Left ventricle myocardium superior (tissue), 1 donor: ENCODE results near the gene RSPH1. TPM values are rescaled to one million over a fixed set of nuclear protein-coding genes. Genes with fewer than 3 reads are reported as not detected.

Experiments
- ATAC-seq: fragments of 200-7000 bp; cut with Tn5 transposase; one replicate; pipeline ENCODE4 v1.9.1; 2020; ENCODE audit warnings: mild to moderate bottlenecking, moderate library complexity
- DNase-seq: peaks from one replicate; pipeline ENCODE4 v3.0.0-alpha.2; 2020
- intact Hi-C: fragments of 100-400 bp; cut with micrococcal nuclease; formaldehyde crosslinking; loops from one replicate; pipeline ENCODE4 v1.11.0; 2022
- total RNA-seq: library from RNA; stranded (reverse); fragmentation: NEBNext Ultra II Directional; extraction: Animal tissue kit (Norgen Biotek cat#: 25700); gene quantifications from one replicate; pipeline ENCODE4 v1.2.1, GENCODE V29; 2021
- donor health status: DM: no; HTN: yes; CAD: no; lungs with severe emphysema.

The RSPH1 gene
- total RNA-seq, 1 donor from 2014 or later = not detected

GRCh38 chr21:42439284-42440186, 56.5 kb downstream of the RSPH1 start:
- no peak for DNase-seq
- intact Hi-C loops = no loop called here
- ATAC-seq = no peak

- DNase-seq (no peak), ATAC-seq (no peak)
- intact Hi-C loops = no loop called here
Measured at GRCh38 chr21:42438316-42439205, 57.5 kb downstream of the RSPH1 start.

GRCh38 chr21:42437786-42438185, 58.2 kb downstream of the RSPH1 start:
- intact Hi-C loops = no loop called here
- ATAC-seq (no peak), DNase-seq (no peak)

- ATAC-seq (no peak), DNase-seq (no peak)
- intact Hi-C loops = no loop called here
Measured at GRCh38 chr21:42436914-42437313, 59.1 kb downstream of the RSPH1 start.

- DNase-seq = no peak
- intact Hi-C loops = no loop called here
- no peak for ATAC-seq
Measured at GRCh38 chr21:42435833-42436232, 60.2 kb downstream of the RSPH1 start.

- no peak for ATAC-seq
- intact Hi-C loops = no loop called here
- DNase-seq = no peak
Measured at GRCh38 chr21:42435401-42435800, 60.6 kb downstream of the RSPH1 start.

GRCh38 chr21:42434884-42435283, 61.1 kb downstream of the RSPH1 start:
- ATAC-seq = no peak
- no peak for DNase-seq
- intact Hi-C loops = no loop called here

- intact Hi-C loops = no loop called here
- DNase-seq = no peak
- no peak for ATAC-seq
Measured at GRCh38 chr21:42433946-42434551, 62.0 kb downstream of the RSPH1 start.

- no peak for DNase-seq
- intact Hi-C loops = no loop called here
- ATAC-seq = no peak
Measured at GRCh38 chr21:42432695-42433094, 63.3 kb downstream of the RSPH1 start.

- no peak for ATAC-seq
- intact Hi-C loops = no loop called here
Measured at GRCh38 chr21:42431196-42431595, 64.8 kb downstream of the RSPH1 start.

GRCh38 chr21:42430521-42430920, 65.5 kb downstream of the RSPH1 start:
- no peak for DNase-seq
- no peak for ATAC-seq
- intact Hi-C loops = no loop called here

More at GRCh38 chr21:42431196-42431595, 64.8 kb downstream of the RSPH1 start:
- DNase-seq = no peak

- DNase-seq (no peak), ATAC-seq (no peak)
- intact Hi-C loops = no loop called here
Measured at GRCh38 chr21:42429856-42430255, 66.2 kb downstream of the RSPH1 start.

GRCh38 chr21:42429021-42429420, 67.0 kb downstream of the RSPH1 start:
- ATAC-seq (no peak), DNase-seq (no peak)
- intact Hi-C loops = no loop called here

- no peak for DNase-seq
- ATAC-seq = no peak
- intact Hi-C loops = no loop called here
Measured at GRCh38 chr21:42427809-42428419, 68.1 kb downstream of the RSPH1 start.

GRCh38 chr21:42426876-42427480, 69.0 kb downstream of the RSPH1 start:
- ATAC-seq = no peak
- no peak for DNase-seq
- intact Hi-C loops = no loop called here

GRCh38 chr21:42426424-42426823, 69.6 kb downstream of the RSPH1 start:
- intact Hi-C loops = no loop called here
- no peak for ATAC-seq
- no peak for DNase-seq

GRCh38 chr21:42425591-42425990, 70.4 kb downstream of the RSPH1 start:
- intact Hi-C loops = no loop called here
- DNase-seq (no peak), ATAC-seq (no peak)

- ATAC-seq (no peak), DNase-seq (no peak)
- intact Hi-C loops = no loop called here
Measured at GRCh38 chr21:42424914-42425541, 71.0 kb downstream of the RSPH1 start.

GRCh38 chr21:42423685-42424084, 72.3 kb downstream of the RSPH1 start:
- ATAC-seq = no peak
- intact Hi-C loops = no loop called here
- DNase-seq = no peak
